Endothelial cell of umbilical vein (primary cell): ENCODE data around the gene ZNF57.

ENCODE experiments used
- CTCF ChIP-seq, 2 donors: IDR thresholded peaks; 1 replicate in 1 of 2; 2 replicates in 1 of 2; pipeline ENCODE4 v1.5.1; 2011; ENCODE audit warnings: low read length in 2 of 2, mild to moderate bottlenecking in 2 of 2, moderate library complexity in 2 of 2, control low read depth in 1 of 2, inconsistent platforms in 1 of 2, low read depth in 1 of 2; ENCODE audit not compliant: insufficient read depth in 1 of 2; ENCODE audit errors: extremely low read depth in 1 of 2
- EZH2 ChIP-seq: IDR thresholded peaks from 2 replicates; pipeline ENCODE4 v1.6.1; 2012; ENCODE audit warnings: borderline replicate concordance, low read depth, mild to moderate bottlenecking, moderate library complexity, low read length, inconsistent platforms; ENCODE audit not compliant: severe bottlenecking
- FOS ChIP-seq: IDR thresholded peaks from 2 replicates; pipeline ENCODE4 v1.6.1; 2011; ENCODE audit warnings: mild to moderate bottlenecking, low read length, moderate library complexity, borderline replicate concordance; ENCODE audit not compliant: insufficient read depth
- JUN ChIP-seq: IDR thresholded peaks from 2 replicates; pipeline ENCODE4 v1.6.1; 2011; ENCODE audit warnings: borderline replicate concordance, low read depth; ENCODE audit not compliant: insufficient read length, insufficient read depth
- MAX ChIP-seq: IDR thresholded peaks from 2 replicates; pipeline ENCODE4 v1.6.1; 2011; ENCODE audit not compliant: insufficient read depth, insufficient read length
- MYC ChIP-seq: IDR thresholded peaks from one replicate; pipeline ENCODE4 v1.6.1; 2011; ENCODE audit warnings: mild to moderate bottlenecking, low read depth, low read length
- POLR2A ChIP-seq: IDR thresholded peaks from 2 replicates; pipeline ENCODE4 v1.6.1; 2012; ENCODE audit warnings: low read depth, mild to moderate bottlenecking, control low read depth, low read length

- TF ChIP-seq MYC (no peak), POLR2A (no peak), CTCF (IDR thresholded peaks at IDR 0.05; ENCODE audit: extremely low read depth in 1 of 2, insufficient read depth in 1 of 2, low read depth in 1 of 2, low read length in 2 of 2) (no peak), JUN (no peak), MAX (no peak), EZH2 (no peak), FOS (no peak)
These were observed 59.4 kb downstream of the ZNF57 start for GRCh38 chr19:2960120-2960519.
